Renal pelvis (tissue), 4 donors: ENCODE data around the gene ATP11B. TPM values are rescaled to one million over a fixed set of nuclear protein-coding genes. Genes with fewer than 3 reads are reported as not detected.
A peak's percentile ranks its signal among the peaks of the same experiment; 100 is the strongest.
"Not testable (repeated sequence)": the region's sequence is repeated elsewhere in the genome, so short reads cannot be mapped to it uniquely, and the experiment has no call there.

Source experiments
- DNase-seq: peaks from one replicate; pipeline ENCODE4 v3.0.0-alpha.2; 2013
- polyA plus RNA-seq, 3 donors: library from polyadenylated mRNA; unstranded; fragments of 120-200 nt; gene quantifications; one replicate each; pipeline ENCODE4 v1.2.1, GENCODE V29; 2013; ENCODE audit not compliant: insufficient read length in 3 of 3

Gene ATP11B
- polyA plus RNA-seq, 3 donors: 51.5 to 53.6 (median 52.7) TPM

- DNase-seq: not testable (repeated sequence)
These were observed 29.0 kb downstream of the ATP11B start for GRCh38 chr3:182822260-182822659.

DNA sequence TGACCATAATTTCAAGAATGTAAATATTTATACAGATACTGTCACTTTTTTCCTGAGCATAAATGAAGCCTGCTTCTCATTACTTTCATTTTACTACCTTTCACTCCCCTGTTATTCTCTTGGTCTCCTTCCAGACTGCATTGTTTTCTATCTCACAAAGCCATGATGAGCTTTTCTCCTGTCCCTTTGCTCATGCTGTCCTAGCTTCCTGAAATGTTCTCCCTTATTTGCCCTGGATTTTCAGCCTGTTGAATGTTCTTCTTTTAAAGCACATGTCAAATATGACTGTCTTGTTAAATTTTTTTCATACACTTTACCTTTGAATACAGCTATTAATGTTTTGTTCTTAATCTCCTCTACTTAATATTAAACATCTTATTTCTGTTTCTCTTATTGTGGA lies 31.7 kb downstream of the ATP11B start:
- no peak for DNase-seq

GRCh38 chr3:182829761-182830405 lies 36.6 kb downstream of the ATP11B start:
- no peak for DNase-seq

- peak; percentile 5 for DNase-seq
These were observed 44.7 kb downstream of the ATP11B start for GRCh38 chr3:182837855-182838454.

- DNase-seq: no peak
These were observed 50.2 kb downstream of the ATP11B start for GRCh38 chr3:182843478-182843877.

DNA sequence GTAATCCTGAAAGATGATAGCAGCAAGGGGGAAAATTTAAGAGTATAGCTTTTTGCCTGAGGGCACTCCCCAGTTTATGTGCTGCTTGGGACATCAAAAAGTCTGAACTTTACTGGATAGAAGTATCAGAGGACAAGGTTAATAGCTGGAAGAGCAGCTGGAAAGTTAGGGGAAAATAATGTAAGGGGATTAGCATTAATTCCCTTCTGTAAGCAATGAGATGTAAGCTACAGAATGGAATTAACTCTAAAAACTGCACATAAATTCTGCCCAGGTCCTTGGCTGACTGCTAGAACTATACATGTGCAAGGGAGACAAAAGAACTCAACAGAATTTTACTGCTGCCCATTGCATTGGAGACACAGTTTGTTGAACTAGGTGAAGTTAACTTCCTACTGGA lies 55.6 kb downstream of the ATP11B start:
- DNase-seq: no peak

DNA sequence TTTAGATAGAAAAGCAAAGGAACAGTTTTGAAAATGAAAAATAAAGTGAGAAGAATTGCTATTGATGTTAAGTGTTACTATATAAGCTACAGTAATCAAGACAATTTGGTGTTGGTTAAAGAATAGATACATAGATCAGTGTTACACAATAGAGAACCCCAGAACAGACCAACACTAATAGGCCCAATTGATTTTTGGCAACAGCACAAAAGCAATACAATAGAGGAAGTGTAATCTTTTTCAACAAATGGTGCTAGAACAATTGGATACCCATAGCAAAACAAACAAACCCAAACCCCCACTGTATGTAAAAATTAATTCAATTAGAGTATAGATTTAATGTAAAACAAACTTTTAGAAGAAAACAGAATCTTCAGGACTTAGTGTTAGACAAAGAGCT lies 61.8 kb downstream of the ATP11B start:
- no peak for DNase-seq

- no peak for DNase-seq
These were observed 68.0 kb downstream of the ATP11B start for GRCh38 chr3:182861348-182861747.

GRCh38 chr3:182862159-182862860 lies 69.0 kb downstream of the ATP11B start:
- no peak for DNase-seq

DNA sequence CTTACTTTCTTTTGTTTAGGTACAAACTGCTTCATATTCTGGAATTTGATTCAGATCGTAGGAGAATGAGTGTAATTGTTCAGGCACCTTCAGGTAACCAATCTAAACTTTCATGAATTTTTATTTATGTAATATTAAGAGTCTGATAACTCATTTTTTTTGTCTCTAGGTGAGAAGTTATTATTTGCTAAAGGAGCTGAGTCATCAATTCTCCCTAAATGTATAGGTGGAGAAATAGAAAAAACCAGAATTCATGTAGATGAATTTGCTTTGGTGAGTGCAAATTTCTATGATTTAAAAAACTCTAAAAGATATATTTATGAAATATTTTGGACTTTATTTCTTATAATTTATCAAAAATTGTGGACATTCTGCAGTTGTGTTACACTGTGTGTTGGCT lies 75.8 kb downstream of the ATP11B start:
- DNase-seq: no peak

DNA sequence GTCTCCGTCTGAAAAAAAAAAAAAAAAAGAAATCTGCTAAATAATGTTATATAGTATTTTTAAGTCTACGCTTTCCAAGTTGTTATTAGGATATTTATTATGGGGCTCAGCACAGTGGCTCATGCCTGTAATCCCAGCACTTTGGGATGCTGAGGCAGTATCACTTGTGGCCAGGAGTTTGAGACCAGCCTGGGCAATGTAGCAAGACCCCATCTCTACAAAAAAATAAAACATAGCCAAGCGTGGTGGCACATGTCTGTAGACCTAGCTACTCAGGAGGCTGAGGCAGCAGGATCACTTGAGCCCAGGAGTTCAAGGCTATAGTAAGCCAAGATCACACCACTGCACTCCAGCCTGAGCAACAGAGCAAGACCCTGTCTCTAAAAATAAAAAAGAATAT lies 77.6 kb downstream of the ATP11B start:
- DNase-seq: not testable (repeated sequence)

DNA sequence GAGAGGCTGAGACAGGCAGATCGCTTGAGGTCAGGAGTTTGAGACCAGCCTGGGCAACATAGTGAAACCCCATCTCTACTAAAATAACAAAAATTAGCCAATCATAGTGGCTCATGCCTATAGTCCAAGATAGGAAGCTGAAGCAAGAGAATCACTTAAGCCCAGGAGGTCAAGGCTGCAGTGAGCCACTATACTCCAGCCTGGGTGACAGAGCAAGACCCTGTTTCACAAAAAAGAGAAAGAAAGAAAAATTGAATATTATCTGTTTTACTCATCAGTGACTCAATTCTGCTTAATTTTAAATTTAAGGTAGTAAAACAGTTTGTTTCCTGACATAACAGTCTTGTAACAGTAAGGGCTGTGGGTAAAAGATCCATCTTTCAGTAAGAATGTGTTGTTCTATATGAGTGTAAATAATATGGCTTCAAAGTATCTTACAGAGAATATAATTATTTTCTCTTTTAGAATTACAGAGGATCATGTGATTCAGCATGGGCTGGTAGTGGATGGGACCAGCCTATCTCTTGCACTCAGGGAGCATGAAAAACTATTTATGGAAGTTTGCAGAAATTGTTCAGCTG lies 85.8 kb downstream of the ATP11B start:
- no peak for DNase-seq

GRCh38 chr3:182886497-182886896 lies 93.2 kb downstream of the ATP11B start:
- DNase-seq: no peak

GRCh38 chr3:182889948-182890629 lies 96.8 kb downstream of the ATP11B start:
- DNase-seq: no peak

DNA sequence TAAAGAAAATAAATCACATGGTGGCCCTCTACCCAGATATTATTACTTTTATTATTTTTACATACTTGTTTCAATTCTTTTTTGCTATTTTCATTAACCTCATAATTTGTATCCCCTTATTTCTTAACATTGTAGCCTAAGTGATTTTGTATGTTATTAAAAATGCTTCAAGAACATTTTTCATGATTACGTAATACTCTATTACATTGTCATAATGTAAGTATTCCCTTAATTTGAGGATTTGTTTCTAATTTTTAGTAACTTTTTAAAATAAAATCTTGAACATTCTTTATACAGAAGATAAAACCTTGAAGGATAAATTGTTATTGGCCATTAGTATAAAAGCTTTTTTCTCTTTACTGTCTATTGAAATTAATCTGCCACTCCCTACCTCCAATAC lies 98.1 kb downstream of the ATP11B start:
- DNase-seq: no peak

DNA sequence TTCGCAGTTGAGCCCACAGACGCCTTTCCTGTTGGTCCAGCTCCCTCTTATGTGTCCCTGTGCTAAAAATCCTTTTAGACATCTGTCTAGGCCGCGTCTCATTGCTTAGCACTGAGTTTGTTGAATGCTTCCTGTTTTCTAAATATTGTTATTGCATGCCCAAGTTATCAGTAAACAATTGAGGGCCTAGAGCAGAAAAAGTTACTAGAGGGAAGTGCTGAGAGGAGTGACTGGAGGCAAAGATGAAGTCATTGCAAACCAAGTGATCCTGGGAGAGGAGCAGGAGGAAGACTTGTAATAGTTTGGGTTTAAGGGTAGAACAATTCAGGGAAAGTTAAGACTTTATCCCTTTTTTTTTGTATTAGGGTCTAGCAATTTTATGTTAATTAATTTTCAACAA lies 98.9 kb downstream of the ATP11B start:
- DNase-seq: no peak

- no peak for DNase-seq
These were observed 102.3 kb downstream of the ATP11B start for GRCh38 chr3:182895513-182896112.

DNA sequence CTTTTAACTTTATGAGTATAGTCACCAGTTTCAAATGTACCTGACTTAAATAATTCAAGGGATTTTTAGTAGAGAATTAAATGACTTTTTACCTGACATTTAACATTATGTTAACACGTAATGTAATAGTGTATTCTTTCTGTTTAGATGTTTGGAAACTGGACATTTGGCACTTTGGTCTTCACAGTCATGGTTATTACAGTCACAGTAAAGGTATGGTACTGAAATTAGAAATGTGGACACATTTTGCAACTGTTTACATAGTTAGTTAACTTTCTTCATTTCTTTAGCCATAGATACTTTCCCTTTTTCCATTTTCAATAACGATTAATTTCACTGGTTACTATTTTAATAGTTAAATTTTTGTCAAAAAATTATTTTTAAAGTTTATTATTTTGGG lies 103.2 kb downstream of the ATP11B start:
- DNase-seq: no peak

GRCh38 chr3:182902236-182902635 lies 108.9 kb downstream of the ATP11B start:
- DNase-seq: no peak

GRCh38 chr3:182904164-182904563 lies 110.9 kb downstream of the ATP11B start:
- DNase-seq: no peak

DNA sequence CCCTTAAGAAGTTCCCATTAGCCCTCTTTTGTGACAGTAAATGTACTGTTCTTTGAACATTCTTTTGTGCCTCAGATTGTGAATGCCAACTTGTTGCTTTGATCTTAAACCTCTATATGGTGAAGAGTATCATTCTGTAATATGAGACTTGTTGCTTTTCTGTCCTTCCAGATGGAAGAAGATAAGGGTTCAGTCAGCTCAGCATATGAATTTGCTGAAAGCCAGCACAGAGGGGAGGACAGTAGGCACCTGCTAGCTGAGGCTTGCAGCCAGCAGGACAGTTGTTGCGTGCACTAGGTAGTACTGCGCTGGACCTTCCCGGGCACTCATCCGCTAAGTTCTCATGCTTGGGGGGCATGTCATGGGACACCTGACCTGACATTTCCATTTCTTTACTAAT lies 112.3 kb downstream of the ATP11B start:
- no peak for DNase-seq

DNA sequence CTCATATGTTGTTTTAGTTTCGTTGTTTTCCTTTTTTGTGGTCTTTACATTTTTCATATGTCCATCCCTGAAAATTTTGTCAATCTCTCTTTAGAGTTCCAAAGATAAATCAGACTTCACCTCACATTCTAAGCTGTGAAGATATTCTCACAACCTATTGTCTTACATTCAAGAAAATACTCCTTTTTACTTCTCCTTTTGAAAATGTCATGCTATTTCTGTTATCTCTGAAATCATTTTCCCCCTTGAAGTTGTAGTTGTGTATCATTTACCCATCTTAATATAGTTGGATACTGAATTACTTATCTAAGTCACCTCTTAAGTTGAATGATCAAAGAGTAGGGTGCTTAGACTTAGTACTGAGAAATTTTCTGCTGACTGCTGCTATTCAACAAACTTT lies 112.7 kb downstream of the ATP11B start:
- no peak for DNase-seq
